CD14-positive monocyte (primary cell): Measurements from ENCODE around the gene FBXW7. TPM values are rescaled to one million over a fixed set of nuclear protein-coding genes. Genes with fewer than 3 reads are reported as not detected.
A peak's percentile ranks its signal among the peaks of the same experiment; 100 is the strongest.

Experiments used
- DNase-seq, 3 donors: peaks; one replicate each; pipeline ENCODE4 v3.0.0-alpha.2; 2011 to 2022
- H2AFZ ChIP-seq: 2 replicates; pipeline ENCODE4 v1.6.0; 2012; ENCODE audit warnings: mild to moderate bottlenecking, low read depth, low read length, inconsistent platforms; ENCODE audit not compliant: insufficient read depth, poor library complexity, severe bottlenecking
- H3K27ac ChIP-seq, 2 donors: 1 replicate in 1 of 2; 2 replicates in 1 of 2; pipeline ENCODE4 v1.5.1; 2012 to 2013; ENCODE audit warnings: low read length in 2 of 2, control low read depth in 1 of 2, inconsistent platforms in 1 of 2, low read depth in 1 of 2, mild to moderate bottlenecking in 1 of 2
- H3K27me3 ChIP-seq, 2 donors: one replicate each; pipeline versions ENCODE4 v1.6.0 to v1.6.1; 2011 to 2013; ENCODE audit warnings: low read length in 2 of 2; ENCODE audit not compliant: control insufficient read depth in 2 of 2, insufficient read depth in 2 of 2
- H3K36me3 ChIP-seq, 2 donors: replicated peaks in 1 of 2; 1 replicate in 1 of 2; 2 replicates in 1 of 2; pipeline versions ENCODE4 v1.5.1 to v1.6.1; 2012 to 2013; ENCODE audit warnings: low read length in 2 of 2, control low read depth in 1 of 2, inconsistent platforms in 1 of 2, mild to moderate bottlenecking in 1 of 2; ENCODE audit not compliant: insufficient read depth in 2 of 2, control insufficient read depth in 1 of 2
- H3K4me1 ChIP-seq, 2 donors: 1 replicate in 1 of 2; 2 replicates in 1 of 2; pipeline versions ENCODE4 v1.5.1 to v1.6.1; 2012 to 2013; ENCODE audit warnings: low read length in 2 of 2, control low read depth in 1 of 2, inconsistent platforms in 1 of 2, mild to moderate bottlenecking in 1 of 2, moderate library complexity in 1 of 2; ENCODE audit not compliant: insufficient read depth in 2 of 2, control insufficient read depth in 1 of 2
- H3K4me2 ChIP-seq: replicated peaks from 2 replicates; pipeline ENCODE3; 2012; ENCODE audit warnings: low read length, moderate library complexity, mild to moderate bottlenecking; ENCODE audit not compliant: poor library complexity, severe bottlenecking; ENCODE audit errors: extremely low read depth
- H3K4me3 ChIP-seq, 3 experiments: fragments of 200-600 bp in 1 of 3; sonication (generic) in 1 of 3; replicated peaks in 1 of 3; 1 replicate in 2 of 3; 2 replicates in 1 of 3; pipeline ENCODE4 v1.5.1; 2011 to 2013; ENCODE audit warnings: low read length in 3 of 3, mild to moderate bottlenecking in 3 of 3, control low read depth in 2 of 3, low read depth in 2 of 3, inconsistent platforms in 1 of 3, moderate library complexity in 1 of 3
- H3K79me2 ChIP-seq: 2 replicates; pipeline ENCODE4 v1.6.0; 2012; ENCODE audit warnings: mild to moderate bottlenecking, control low read depth, inconsistent platforms, low read length, moderate library complexity; ENCODE audit not compliant: insufficient read depth
- H3K9ac ChIP-seq: 2 replicates; pipeline ENCODE4 v1.6.0; 2017; ENCODE audit warnings: low read length, mild to moderate bottlenecking; ENCODE audit not compliant: insufficient read depth, poor library complexity, severe bottlenecking
- H3K9me3 ChIP-seq, 2 donors: replicated peaks in 1 of 2; 1 replicate in 1 of 2; 2 replicates in 1 of 2; pipeline versions ENCODE4 v1.5.1 to v1.6.1; 2012 to 2013; ENCODE audit warnings: low read length in 2 of 2, control low read depth in 1 of 2; ENCODE audit not compliant: control insufficient read depth in 1 of 2, insufficient read depth in 1 of 2
- H4K20me1 ChIP-seq: 2 replicates; pipeline ENCODE4 v1.6.0; 2012; ENCODE audit warnings: mild to moderate bottlenecking, low read length, control low read depth, moderate library complexity; ENCODE audit not compliant: insufficient read depth
- H3K27ac Mint-ChIP-seq, 7 donors: one replicate each; pipeline ENCODE4 v1.8.0; 2020; ENCODE audit warnings: mild to moderate bottlenecking in 7 of 7, mixed read lengths in 7 of 7, moderate library complexity in 6 of 7, inconsistent platforms in 2 of 7
- H3K27me3 Mint-ChIP-seq, 3 donors: one replicate each; pipeline ENCODE4 v1.8.0; 2021 to 2022; ENCODE audit warnings: low read depth in 3 of 3, mild to moderate bottlenecking in 3 of 3, mixed read lengths in 3 of 3, moderate library complexity in 3 of 3, inconsistent platforms in 1 of 3
- H3K36me3 Mint-ChIP-seq, 2 donors: one replicate each; pipeline ENCODE4 v1.8.0; 2020; ENCODE audit warnings: mixed read lengths in 2 of 2, inconsistent platforms in 1 of 2, mild to moderate bottlenecking in 1 of 2
- H3K4me1 Mint-ChIP-seq: one replicate; pipeline ENCODE4 v1.8.0; 2020; ENCODE audit warnings: mild to moderate bottlenecking, mixed read lengths
- H3K4me3 Mint-ChIP-seq, 2 donors: one replicate each; pipeline ENCODE4 v1.8.0; 2020; ENCODE audit warnings: mild to moderate bottlenecking in 2 of 2, mixed read lengths in 2 of 2, moderate library complexity in 1 of 2
- H3K9me3 Mint-ChIP-seq, 7 donors: one replicate each; pipeline ENCODE4 v1.8.0; 2020 to 2022; ENCODE audit warnings: mixed read lengths in 7 of 7, mild to moderate bottlenecking in 6 of 7, moderate library complexity in 6 of 7, inconsistent platforms in 2 of 7
- WGBS: methylation state at CpG from one replicate; pipeline ENCODE4 v1.1.5; 2013; ENCODE audit warnings: missing lambda C conversion rate; ENCODE audit not compliant: insufficient coverage; 5-methylcytosine and 5-hydroxymethylcytosine counted together
- intact Hi-C, 2 donors: fragments of 100-400 bp; cut with micrococcal nuclease; formaldehyde crosslinking; loops; one replicate each; pipeline versions ENCODE4 v1.15.0 to v1.15.1; 2023
- polyA plus RNA-seq, 3 donors: library from polyadenylated mRNA; depleted of rRNA in 1 of 3; unstranded in 2 of 3; stranded (reverse) in 1 of 3; fragments of 300-500 nt in 2 of 3; fragments of >200 nt in 1 of 3; fragmentation: Illumina TruSeq in 2 of 3; gene quantifications; 1 replicate in 2 of 3; 2 replicates in 1 of 3; pipeline ENCODE4 v1.2.3, GENCODE V29; 2012 to 2021
- TF ChIP-seq, protein P1 (sequence below): fragments of 200-600 bp; IDR thresholded peaks from one replicate; pipeline ENCODE4 v1.8.0; 2022; ENCODE audit warnings: antibody characterized with exemption, mild to moderate bottlenecking

Gene FBXW7
- polyA plus RNA-seq, 3 donors = 25.1 to 44.9 (median 35.6) TPM

GRCh38 chr4:152322656-152323055, 213.2 kb downstream of the FBXW7 start:
- Mint-ChIP-seq H3K4me3 (no peak overlapping the region), H3K9me3 (no peaks in the 10 kb centered on the region), H3K4me1 (no peaks in the 10 kb centered on the region), H3K27ac (peak overlapping the region in 1 of 7 donors; percentile 66), H3K36me3 (peaks cover 57 to 75% of the 10 kb centered on the region in 2 donors), H3K27me3 (no peaks in the 10 kb centered on the region)
- H3K9me3 ChIP-seq = no peaks in the 10 kb centered on the region
- H3K4me1 ChIP-seq = no peaks in the 10 kb centered on the region
- peaks cover 62 to 84% of the 10 kb centered on the region in 2 donors for H3K36me3 ChIP-seq
- H3K9ac ChIP-seq = no peak overlapping the region
- no peak overlapping the region for H2AFZ ChIP-seq
- no peaks in the 10 kb centered on the region for H3K79me2 ChIP-seq
- no peak overlapping the region for H3K4me3 ChIP-seq
- DNase-seq = no peak
- H3K27me3 ChIP-seq = no peaks in the 10 kb centered on the region
- TF ChIP-seq, protein P1, sequence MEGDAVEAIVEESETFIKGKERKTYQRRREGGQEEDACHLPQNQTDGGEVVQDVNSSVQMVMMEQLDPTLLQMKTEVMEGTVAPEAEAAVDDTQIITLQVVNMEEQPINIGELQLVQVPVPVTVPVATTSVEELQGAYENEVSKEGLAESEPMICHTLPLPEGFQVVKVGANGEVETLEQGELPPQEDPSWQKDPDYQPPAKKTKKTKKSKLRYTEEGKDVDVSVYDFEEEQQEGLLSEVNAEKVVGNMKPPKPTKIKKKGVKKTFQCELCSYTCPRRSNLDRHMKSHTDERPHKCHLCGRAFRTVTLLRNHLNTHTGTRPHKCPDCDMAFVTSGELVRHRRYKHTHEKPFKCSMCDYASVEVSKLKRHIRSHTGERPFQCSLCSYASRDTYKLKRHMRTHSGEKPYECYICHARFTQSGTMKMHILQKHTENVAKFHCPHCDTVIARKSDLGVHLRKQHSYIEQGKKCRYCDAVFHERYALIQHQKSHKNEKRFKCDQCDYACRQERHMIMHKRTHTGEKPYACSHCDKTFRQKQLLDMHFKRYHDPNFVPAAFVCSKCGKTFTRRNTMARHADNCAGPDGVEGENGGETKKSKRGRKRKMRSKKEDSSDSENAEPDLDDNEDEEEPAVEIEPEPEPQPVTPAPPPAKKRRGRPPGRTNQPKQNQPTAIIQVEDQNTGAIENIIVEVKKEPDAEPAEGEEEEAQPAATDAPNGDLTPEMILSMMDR = no peak
- no peaks in the 10 kb centered on the region for H4K20me1 ChIP-seq
- H3K27ac ChIP-seq = no peak overlapping the region
- whole genome bisulfite sequencing = 100% methylated on average over 6 of the region's 6 CpGs
- H3K4me2 ChIP-seq = no peak overlapping the region
- intact Hi-C loops = no loop called here

GRCh38 chr4:152321923-152322322, 214.0 kb downstream of the FBXW7 start:
- Mint-ChIP-seq H3K9me3 (no peaks in the 10 kb centered on the region), H3K27ac (no peak overlapping the region), H3K36me3 (peaks cover 51 to 69% of the 10 kb centered on the region in 2 donors), H3K4me1 (no peaks in the 10 kb centered on the region), H3K4me3 (no peak overlapping the region), H3K27me3 (no peaks in the 10 kb centered on the region)
- H3K4me1 ChIP-seq = no peaks in the 10 kb centered on the region
- no CpG with 5 or more reads among the region's 1 CpG for WGBS
- H3K4me3 ChIP-seq = no peak overlapping the region
- no peaks in the 10 kb centered on the region for H3K79me2 ChIP-seq
- peaks cover 58 to 77% of the 10 kb centered on the region in 2 donors for H3K36me3 ChIP-seq
- no peak overlapping the region for H3K4me2 ChIP-seq
- no peak overlapping the region for H3K9ac ChIP-seq
- DNase-seq = no peak
- no peaks in the 10 kb centered on the region for H4K20me1 ChIP-seq
- TF ChIP-seq, protein P1 = no peak
- H2AFZ ChIP-seq = no peak overlapping the region
- intact Hi-C loops = no loop called here
- no peak overlapping the region for H3K27ac ChIP-seq
- H3K27me3 ChIP-seq = no peaks in the 10 kb centered on the region
- no peaks in the 10 kb centered on the region for H3K9me3 ChIP-seq
